HPDE6-E6E7 (cell line): Measurements from ENCODE around the gene SLC35E2B.
"Not testable (repeated sequence)": the region's sequence is repeated elsewhere in the genome, so short reads cannot be mapped to it uniquely, and the experiment has no call there.

ENCODE experiments used
- DNase-seq: peaks from one replicate; pipeline ENCODE4 v3.0.0; 2011; ENCODE audit warnings: missing footprints; ENCODE audit errors: extremely low spot score

SLC35E2B gene

DNA sequence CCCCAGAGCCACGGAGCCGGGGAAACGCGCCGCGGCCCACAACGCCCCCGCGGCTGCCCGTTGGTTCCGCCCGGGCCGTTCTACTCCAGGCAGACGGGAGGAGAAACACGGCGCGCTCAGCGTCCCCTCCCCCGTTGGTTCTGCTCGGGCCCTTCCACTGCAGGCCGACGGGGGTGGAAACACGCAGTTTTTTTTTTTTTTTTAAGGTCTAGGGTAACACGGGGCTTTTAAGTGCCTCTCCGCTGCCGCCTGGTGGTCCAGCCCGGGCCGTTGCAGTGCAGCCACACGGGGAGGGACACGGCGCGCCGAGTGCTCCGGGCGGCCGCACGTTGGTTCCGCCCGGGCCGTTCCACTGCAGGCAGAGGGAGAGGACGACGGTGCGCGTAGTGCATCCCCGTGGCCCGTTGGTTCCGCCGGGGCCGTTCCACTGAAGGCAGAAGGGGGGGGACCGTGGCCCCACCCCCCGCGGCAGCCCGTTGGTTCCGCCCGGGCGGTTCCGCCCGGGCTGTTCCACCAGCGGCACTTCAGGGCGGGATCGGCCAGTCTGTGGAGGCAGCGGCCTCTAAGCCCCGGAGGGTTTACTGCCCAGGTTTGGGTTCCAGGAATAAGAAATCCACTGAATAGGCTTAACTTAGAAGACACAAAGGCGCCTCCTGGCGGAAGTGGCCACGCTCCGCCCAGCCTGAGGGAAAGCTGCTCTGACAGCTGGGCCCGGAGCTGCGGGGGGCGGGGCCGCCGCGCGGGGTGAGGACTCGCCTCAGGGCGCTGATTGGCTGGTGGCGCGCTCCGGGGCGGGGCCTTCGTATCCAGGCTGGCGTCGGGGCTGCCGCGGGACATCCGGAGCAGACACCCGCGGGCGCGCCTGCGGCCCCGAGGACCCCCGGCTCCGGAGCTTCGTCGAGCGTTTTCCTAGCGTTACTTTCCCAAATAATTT, at the start of gene SLC35E2B:
Gene SLC35E2B (minus strand): TSS at position 82 of the 934 bp plus-strand sequence. CDS start 16,096 bp downstream, outside the sequence.
- DNase-seq = not testable (repeated sequence)

DNA sequence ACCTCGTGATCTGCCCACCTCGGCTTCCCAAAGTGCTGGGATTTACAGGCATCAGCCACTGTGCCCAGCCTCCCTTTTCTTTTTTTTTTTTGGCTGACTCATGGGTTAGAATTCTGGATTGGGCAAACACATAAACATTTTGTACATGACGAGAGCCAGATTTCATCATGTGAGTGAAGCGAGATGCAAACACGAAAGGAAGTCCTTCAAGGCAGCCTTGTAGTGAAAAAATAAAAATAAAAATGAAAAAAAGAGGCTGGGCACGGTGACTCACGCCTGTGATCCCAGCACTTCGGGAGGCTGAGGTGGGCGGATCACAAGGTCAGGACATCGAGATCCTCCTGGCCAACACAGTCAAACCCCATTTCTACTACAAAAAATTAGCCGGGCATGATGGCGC, 48.4 kb upstream of the SLC35E2B start:
- DNase-seq = peak; percentile 64

DNA sequence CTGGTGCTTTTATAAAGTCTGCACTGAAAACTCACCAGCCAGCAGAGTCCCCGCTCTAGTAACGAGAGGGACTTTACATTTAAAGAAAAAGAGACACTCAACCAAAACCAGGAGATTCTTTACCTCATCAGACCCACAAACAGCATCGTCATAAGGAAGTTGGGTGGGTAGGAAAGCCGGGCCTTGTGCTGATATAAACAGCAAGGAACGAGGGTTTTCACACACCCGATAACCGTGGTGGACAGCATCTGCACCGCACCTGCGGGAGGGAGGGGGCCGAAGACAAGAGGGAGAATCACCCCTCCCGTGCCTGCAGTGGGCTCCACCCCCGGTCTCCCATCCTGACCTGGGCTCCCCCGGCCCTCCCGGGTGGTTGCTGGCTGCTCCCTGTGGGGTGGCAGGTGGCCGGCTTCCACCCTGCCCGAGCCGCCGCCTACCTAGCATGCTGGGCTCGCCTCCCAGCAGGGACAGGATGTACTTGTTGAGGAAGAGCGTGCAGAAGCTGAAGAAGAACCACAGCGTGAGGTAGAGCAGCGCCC, 46.3 kb upstream of the SLC35E2B start:
- DNase-seq = not testable (repeated sequence)

DNA sequence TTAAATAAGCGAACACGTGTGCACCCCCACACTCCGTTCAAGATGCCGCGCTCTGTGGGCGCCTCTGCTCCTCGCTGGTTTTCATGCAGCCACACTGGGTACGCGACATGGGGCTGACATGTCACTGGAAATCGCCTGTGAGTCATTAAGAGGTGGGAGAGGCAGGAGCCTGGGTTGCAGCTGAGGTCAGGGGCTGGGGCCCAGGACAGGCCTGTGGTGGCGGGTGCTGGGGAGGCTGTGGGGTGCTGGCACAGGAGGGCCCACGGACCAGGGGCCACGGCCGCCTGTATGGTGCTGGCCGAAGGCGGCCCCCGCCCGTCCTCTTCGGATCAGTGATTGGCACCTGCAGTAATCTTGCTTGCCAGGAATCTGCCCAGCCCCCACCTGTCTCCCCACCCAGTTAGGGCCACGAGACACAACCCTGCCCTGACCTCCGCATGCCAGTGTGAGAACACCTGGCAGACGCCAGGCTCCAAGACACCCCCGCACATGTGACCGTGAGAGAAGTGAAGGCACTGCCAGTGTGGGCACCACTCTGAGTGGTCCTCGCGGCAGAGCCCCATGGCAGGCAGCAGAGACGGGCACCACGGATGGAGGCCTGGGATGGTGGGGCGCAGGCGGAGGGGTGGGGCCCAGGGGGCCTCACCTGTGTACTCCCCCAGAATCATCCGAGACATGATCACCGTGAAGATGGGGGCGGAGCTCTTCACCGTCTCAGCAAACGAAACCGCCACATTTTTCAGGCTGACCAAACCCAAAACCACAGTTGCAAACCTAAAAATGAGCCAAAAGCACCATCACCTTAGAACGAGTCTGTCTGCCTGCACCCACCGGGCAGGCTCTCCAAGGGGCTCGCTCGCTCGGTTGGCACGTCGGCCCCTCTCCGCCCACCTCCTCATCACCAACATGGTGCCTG, 45.3 kb upstream of the SLC35E2B start:
- DNase-seq = not testable (repeated sequence)

DNA sequence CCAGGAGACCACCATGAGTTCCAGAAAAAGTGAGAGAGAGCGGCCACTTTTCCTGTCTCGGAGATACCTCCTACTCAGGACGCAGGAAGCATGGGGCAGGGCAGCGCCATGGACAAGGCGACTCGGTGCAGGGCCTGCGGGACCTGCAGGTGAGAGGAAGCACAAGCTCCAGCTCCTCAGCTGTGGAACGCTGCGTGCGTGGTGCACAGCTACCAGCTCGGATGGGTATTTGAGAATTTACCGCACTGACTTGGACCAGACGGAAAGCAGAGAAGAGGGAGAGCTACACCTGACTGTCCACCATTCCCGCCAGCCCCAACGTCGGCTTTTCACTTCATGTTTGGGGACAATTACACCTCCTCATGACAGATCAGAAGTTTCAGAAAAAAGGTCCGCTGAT, 39.8 kb upstream of the SLC35E2B start:
- no peak for DNase-seq

DNA sequence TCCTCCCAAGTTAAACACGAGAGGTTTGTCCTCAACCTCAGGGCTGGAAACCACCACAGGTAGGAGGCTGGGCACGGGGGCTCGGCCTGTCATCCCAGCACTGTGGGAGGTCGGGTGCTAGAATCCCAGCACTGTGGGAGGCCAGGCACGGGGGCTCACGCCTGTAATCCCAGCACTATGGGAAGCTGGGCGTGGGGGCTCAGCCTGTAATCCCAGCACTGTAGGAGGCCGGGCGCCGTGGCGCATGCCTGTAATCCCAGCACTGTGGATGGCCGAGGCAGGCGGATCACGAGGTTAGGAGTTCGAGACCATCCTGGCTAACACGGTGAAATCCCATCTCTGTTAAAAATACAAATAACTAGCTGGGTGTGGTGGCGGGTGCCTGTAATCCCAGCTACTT, 38.3 kb upstream of the SLC35E2B start:
- DNase-seq = no peak

DNA sequence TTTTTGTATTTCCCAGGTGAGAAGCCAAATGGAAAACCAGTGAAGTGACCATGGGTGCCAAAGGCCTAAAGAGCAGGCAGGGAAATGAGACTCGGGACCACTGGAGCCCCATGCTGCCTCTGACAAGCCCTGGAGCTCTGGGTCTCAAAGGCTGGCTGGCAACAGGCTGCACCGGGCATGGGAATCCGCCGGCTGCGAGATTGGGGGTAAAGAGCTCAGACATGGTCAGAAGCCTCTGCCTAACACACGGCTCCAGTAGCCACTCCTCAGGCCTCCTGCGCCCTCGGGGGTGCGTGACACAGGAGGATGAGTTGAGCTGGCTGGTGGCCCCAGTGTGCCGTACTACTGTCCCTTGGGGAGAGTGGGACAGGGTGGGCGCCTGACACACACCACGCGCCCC, 37.6 kb upstream of the SLC35E2B start:
- DNase-seq = not testable (repeated sequence)

DNA sequence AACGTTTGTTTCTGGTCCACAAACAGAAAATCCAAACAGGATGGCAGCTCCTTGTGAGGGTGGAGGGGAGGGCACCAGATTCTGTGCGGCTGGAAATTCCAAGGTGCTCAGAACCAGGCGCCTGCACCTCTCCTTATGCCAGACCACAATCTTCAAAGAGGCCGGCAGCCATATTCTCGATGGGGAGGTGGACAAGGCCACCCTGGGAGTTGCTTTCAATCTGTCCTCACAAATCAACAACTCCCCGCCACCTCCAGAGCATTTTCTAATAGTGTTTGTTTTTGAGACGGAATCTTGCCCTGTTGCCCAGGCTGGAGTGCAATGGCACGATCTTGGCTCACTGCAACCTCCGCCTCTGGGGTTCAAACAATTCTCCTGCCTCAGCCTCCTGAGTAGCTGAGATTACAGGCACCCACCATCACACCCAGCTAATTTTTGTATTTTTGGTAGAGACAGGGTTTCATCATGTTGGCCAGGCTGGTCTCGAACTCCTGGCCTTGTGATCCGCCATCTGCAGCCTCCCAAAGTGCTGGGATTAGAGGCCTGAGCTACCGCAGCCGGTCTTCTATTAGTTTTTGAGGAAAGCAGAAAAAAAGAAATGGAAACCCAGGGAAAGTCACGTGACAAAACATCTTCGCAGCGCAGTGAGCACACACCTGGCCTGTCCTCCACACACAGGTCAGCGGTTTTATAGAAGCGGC, 36.7 kb upstream of the SLC35E2B start:
- not testable (repeated sequence) for DNase-seq

DNA sequence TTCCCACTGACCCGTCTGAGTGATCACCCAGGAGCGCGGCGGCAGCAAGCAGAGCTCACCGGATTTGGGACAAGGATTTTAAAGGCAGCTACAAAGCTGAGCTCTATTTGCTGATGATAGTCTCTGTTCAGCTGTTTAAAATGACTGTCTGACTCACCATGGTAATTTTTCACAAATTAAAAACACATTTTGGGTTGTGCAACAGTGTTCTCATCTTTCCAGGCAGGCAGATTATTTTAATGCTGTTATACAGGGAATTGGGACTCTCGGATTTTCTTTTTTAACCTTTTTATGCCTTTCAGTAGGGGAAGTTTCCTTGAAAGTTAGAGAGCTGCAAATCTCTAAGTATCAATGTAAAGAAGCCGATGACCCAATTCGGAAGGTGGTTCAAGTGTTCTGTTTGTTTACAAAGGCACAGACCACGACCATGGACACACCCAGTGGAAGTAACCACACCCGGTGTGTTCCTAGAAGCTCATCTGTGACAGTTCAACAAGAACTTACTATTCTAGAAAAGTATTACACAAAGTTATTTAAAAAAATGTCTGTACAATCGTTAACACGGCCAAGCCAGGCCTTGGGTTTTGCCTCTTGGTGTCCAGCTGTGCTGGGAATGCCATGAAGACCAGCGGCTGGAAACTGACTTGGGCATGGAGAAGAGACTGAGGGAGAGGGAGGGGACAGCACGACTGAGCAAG, 35.9 kb upstream of the SLC35E2B start:
- DNase-seq = not testable (repeated sequence)

DNA sequence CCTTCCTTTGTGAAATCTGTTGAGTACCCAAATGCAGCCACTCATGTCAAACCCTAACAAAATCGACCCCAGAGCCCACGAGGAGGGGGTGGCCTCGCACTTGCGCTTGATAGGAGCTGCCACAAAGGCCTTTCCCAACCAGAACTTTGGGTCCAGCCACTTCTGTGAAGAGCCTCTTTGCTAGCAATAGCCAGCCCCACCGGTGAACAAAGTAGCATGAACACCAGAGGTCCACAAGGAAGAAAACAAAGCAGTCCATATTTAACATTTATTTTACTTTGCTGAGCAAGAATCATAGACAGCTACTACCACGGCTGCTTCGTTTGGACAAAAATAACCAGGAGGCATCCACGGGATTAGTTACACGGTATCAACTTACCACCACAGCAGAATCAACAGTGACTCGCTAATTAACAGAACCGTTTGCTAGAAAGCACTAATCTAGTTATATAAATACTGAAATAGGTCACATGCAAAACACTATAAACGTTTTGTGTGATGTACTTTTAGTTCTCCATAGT, 34.6 kb upstream of the SLC35E2B start:
- DNase-seq = not testable (repeated sequence)

DNA sequence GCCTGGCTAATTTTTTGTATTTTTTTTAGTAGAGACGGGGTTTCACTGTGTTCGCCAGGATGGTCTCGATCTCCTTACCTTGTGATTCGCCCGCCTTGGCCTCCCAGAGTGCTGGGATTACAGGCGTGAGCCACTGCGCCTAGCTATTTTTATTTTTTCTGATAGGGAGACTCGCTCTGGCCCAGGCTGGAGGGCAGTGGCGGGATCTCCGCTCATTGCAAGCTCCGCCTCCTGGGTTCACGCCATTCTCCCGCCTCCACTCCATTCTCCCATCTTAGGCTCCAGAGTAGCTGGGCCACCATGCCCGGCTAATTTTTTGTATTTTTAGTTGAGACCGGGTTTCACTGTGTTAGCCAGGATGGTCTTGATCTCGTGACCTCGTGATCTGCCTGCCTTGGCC, 33.5 kb upstream of the SLC35E2B start:
- not testable (repeated sequence) for DNase-seq

DNA sequence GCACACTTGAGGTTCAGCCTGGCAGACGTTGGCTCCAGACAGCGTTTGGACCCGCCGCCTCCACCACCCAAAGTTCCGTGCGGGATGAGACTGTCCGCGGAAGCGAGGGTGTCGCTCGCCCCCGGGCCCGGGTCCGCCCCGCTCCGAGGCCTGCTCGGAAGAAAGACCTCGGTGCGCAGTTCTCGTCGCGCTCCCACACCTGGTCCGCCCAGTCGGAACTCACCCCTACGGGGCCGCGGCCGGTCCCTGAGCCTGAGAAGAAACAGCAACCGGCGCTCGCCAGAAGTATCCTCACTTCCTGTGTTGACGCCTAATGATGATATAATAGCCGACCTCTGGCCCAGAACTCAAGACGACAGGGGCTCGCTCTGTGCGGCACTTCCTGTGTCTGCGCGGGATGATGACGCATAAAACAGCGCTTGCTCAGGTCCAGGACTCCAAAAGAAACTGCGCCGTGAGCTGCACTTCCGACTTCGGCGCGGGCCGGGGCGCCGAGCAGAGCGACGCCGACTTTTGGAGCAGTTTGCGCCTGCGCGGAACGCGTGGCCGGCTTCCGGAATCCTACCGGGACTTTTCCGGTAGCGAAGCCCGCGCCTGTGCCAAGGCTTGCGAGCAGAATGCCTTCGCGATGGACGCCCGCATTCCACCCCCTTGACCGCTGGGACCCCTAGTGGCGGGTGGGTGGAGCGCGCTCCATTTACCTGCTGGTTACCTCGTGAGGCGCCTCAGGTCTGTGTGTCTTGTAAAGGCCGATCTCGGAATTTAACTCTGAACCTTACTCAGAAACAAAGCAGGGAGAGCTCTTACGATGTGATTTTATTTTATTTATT, 31.7 kb upstream of the SLC35E2B start, which contains the start of gene CDK11A:
Gene CDK11A (minus strand): TSS at position 323 of the 830 bp plus-strand sequence. CDS start 1,539 bp downstream, outside the sequence.
- peak; percentile 86 for DNase-seq

DNA sequence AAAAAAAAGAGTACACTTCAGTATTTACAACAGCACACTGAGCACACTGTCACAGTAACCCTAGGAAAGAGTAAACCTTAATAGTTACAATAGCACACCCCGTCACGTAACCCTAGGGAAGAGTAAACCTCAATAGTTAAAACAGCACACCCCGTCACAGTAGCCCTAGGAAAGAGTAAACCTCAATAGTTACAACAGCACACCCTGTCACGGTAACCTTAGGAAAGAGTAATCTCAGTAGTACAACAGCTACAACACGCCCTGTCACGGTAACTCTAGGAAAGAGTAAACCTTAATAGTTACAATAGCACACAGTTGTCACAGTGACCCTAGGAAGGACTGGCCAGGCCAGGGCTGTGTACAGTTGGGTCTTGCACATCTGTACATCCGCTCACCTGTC, 28.6 kb upstream of the SLC35E2B start:
- no peak for DNase-seq

DNA sequence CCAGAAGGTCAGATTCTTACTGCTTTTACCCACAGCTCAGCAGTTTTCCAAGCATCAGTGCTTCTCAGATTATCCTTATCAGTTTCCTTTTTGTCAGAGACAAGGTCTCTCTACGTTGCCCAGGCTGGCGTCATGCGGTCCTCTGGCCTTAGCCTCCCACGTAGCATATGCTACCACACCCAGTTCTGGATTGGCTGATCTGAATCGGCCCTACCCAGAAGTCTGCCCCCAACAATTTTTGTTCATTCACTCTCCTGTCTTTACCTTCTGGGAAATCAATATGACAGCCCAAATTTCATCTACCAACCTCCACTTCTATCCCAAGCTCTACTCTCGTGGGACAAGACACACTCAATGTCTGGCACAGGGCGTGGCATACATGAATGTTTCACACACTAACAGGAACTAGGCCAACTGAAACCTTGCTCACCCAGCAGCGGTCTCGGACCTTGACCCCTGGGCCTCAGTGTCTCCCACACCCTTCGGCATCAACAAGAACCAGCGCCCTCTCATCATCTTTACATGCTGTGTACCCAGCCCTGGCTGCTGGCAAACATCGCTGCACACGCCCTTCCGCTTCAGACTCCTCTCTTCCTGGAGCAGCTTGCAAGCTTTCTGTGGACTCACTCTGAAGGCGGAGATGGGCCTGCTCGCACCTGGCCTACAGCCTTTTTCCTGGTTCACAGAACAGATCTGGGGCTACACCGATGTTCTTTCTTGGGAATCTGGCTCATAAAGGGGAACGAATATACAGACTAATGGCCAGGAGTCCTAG, 22.7 kb upstream of the SLC35E2B start:
- DNase-seq = not testable (repeated sequence)

DNA sequence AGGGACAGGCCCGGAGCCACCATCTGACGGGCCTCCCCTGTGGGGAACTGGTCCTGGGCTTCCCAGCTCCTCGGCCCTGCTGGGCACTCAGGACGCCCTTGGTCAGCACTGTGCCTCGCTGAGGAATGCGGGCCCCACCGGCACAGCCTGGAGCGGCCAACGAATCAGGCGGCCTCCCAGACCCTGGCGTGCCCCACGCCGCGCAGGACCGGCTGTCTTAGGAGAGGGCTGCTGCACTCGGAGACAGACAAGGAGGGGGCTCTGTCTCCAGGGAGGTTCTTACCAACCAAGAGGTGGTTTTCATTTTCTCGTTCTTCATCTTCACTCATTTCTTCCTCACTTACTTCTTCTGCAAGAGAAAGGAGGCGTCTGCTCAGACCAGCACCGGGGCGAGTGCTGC, 15.3 kb upstream of the SLC35E2B start:
- DNase-seq = not testable (repeated sequence)

DNA sequence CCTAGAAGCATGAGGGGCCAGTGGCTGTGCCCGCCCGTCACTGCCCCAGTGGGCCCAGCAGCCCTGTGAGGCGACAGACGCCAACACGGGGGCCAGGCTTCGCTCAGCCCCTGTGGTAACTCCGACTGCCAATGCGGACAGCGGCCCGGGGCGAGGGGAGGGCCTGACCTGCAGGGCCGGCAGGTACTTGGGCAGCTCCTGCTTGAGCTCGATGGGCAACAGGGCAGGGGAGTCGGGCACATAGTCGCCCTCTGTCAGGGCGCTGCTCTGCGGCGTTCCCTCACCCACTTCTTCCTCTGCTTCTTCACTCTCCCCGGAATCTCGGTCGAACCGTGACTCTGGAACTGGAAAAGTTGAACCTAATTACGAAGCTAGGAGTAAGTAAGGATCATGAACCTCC, 14.6 kb upstream of the SLC35E2B start:
- not testable (repeated sequence) for DNase-seq

DNA sequence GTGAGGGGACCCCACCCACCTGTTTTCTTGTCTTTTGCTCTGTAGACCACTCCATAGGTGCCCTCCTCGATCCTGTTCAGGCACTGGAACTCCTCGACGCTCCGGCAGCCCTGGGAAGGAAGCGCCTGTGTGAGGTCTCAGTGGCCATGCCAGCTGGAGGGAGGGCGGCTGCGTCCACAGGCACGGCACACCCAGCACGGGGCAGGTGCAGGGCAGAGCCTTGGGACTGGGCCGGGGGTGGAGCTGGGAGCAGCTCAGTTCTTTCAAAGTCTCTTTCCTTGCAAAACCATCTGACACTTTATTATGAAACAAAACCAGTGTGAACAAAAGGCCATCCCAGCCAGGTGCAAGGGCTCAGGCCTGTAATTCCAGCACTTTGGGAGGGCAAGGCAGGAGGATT, 13.0 kb upstream of the SLC35E2B start:
- DNase-seq = not testable (repeated sequence)

DNA sequence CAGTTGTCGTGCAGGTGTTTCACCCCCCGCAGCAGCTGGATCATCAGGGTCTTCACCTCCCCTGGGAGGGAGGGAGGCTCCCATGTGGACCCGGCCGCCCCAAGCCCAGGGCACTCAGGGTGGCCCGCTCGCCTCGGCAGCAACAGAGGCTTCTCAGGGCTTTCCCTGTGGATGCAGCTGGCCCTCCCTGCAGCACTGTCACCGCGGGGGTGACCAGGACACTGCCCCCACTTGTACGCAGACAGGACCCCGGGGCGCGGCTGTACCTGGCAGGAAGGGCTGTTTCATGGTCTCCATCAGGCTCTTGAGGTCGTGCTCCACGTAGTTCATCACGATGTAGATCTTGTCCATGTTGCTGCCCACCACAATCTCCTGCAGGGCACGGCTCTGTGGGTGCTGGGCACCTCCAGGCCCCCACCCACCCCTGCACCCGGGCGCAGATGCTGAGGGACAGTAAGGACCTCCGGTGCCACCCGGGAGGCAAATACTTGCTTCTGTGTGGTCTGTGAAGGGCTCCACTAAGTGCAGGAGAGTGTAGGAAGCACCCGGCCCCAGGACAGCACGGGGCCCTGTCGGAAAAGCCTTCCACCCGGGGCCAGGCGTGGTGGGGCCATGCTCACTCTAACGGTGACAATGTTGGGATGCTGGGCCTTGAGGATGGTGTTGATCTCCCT, 11.8 kb upstream of the SLC35E2B start:
- DNase-seq = not testable (repeated sequence)
